ENCODE results near the gene PDZRN4.

PDZRN4 gene

GRCh38 chr12:41225179-41225578, 37.1 kb downstream of the PDZRN4 start:
- no peak for TF ChIP-seq CTCF (IDR thresholded peaks at IDR 0.05; ENCODE audit: low read depth, low read length, missing control alignments)
- no peak overlapping the region for H3K4me3 ChIP-seq (ENCODE audit: low read depth, low read length)
- no peak for DNase-seq (ENCODE audit: low read depth)

- TF ChIP-seq CTCF (IDR thresholded peaks at IDR 0.05; ENCODE audit: low read depth, low read length, missing control alignments): no peak
- DNase-seq (ENCODE audit: low read depth): no peak
- no peak overlapping the region for H3K4me3 ChIP-seq (ENCODE audit: low read depth, low read length)
Observed at GRCh38 chr12:41228066-41228820, 40.1 kb downstream of the PDZRN4 start.

- DNase-seq (ENCODE audit: low read depth): no peak
- TF ChIP-seq CTCF (IDR thresholded peaks at IDR 0.05; ENCODE audit: low read depth, low read length, missing control alignments): no peak
Observed at GRCh38 chr12:41230756-41231155, 42.6 kb downstream of the PDZRN4 start.

GRCh38 chr12:41234692-41235091, 46.6 kb downstream of the PDZRN4 start:
- no peak overlapping the region for H3K4me3 ChIP-seq (ENCODE audit: low read depth, low read length)
- TF ChIP-seq CTCF (IDR thresholded peaks at IDR 0.05; ENCODE audit: low read depth, low read length, missing control alignments): no peak
- no peak for DNase-seq (ENCODE audit: low read depth)

More at GRCh38 chr12:41230756-41231155, 42.6 kb downstream of the PDZRN4 start:
- no peak overlapping the region for H3K4me3 ChIP-seq (ENCODE audit: low read depth, low read length)

GRCh38 chr12:41242603-41243002, 54.5 kb downstream of the PDZRN4 start:
- no peak for TF ChIP-seq CTCF (IDR thresholded peaks at IDR 0.05; ENCODE audit: low read depth, low read length, missing control alignments)
- no peak for DNase-seq (ENCODE audit: low read depth)
- H3K4me3 ChIP-seq (ENCODE audit: low read depth, low read length): no peak overlapping the region

- TF ChIP-seq CTCF (IDR thresholded peaks at IDR 0.05; ENCODE audit: low read depth, low read length, missing control alignments): no peak
- no peak for DNase-seq (ENCODE audit: low read depth)
- no peak overlapping the region for H3K4me3 ChIP-seq (ENCODE audit: low read depth, low read length)
Observed at GRCh38 chr12:41248391-41248790, 60.3 kb downstream of the PDZRN4 start.

- H3K4me3 ChIP-seq (ENCODE audit: low read depth, low read length): no peak overlapping the region
- DNase-seq (ENCODE audit: low read depth): no peak
- no peak for TF ChIP-seq CTCF (IDR thresholded peaks at IDR 0.05; ENCODE audit: low read depth, low read length, missing control alignments)
Observed at GRCh38 chr12:41250748-41251147, 62.6 kb downstream of the PDZRN4 start.

Measured in GM12864 (cell line).